Mammary epithelial cell (primary cell): ENCODE measurements around the gene RPS10.

Experiments
- CTCF ChIP-seq, 2 donors: IDR thresholded peaks in 1 of 2; conservative IDR thresholded peaks in 1 of 2; 2 replicates each; pipeline ENCODE4 v1.5.1; 2011 to 2012; ENCODE audit warnings: inconsistent platforms in 2 of 2, low read length in 2 of 2, mild to moderate bottlenecking in 2 of 2, control low read depth in 1 of 2, low read depth in 1 of 2; ENCODE audit not compliant: insufficient read depth in 1 of 2; ENCODE audit errors: extremely low read depth in 1 of 2
- EZH2 ChIP-seq: IDR thresholded peaks from 2 replicates; pipeline ENCODE4 v1.6.1; 2012; ENCODE audit warnings: low read length, inconsistent platforms, borderline replicate concordance

GRCh38 chr6:34396518-34396917 lies 29.4 kb downstream of the RPS10 start:
- TF ChIP-seq CTCF (conservative IDR thresholded peaks at IDR 0.05 in 1 of 2, IDR thresholded peaks at IDR 0.05 in 1 of 2; ENCODE audit: extremely low read depth in 1 of 2, insufficient read depth in 1 of 2, low read depth in 1 of 2, low read length in 2 of 2) (no peak), EZH2 (no peak)
